Measurements from ENCODE around the gene WEE2.
"Not testable (repeated sequence)": the region's sequence is repeated elsewhere in the genome, so short reads cannot be mapped to it uniquely, and the experiment has no call there.

WEE2 gene

GRCh38 chr7:141688043-141688442 is 20.1 kb upstream of the WEE2 start:
- Histone ChIP-seq H3K4me2 (no peak overlapping the region), H3K4me3 (no peak overlapping the region), H3K4me1 (peaks cover 9% of the 10 kb centered on the region), H3K9me3 (no peaks in the 10 kb centered on the region), H3K36me3 (peaks cover 23% of the 10 kb centered on the region), H3K9ac (no peak overlapping the region), H3K27ac (no peak overlapping the region), H3K27me3 (no peaks in the 10 kb centered on the region), H4K20me1 (peaks cover 14% of the 10 kb centered on the region)
- no peak for TF ChIP-seq Cebpa-rat (IDR thresholded peaks at IDR 0.05)

GRCh38 chr7:141689072-141689825 is 18.9 kb upstream of the WEE2 start:
- Histone ChIP-seq H3K36me3 (peaks cover 16% of the 10 kb centered on the region), H4K20me1 (peaks cover 19% of the 10 kb centered on the region)
- H3K9me3 ChIP-seq, H3K27me3 ChIP-seq, H3K4me2 ChIP-seq, H3K9ac ChIP-seq, H3K4me3 ChIP-seq, H3K27ac ChIP-seq, H3K4me1 ChIP-seq: not testable (repeated sequence)

- TF ChIP-seq Cebpa-rat (IDR thresholded peaks at IDR 0.05), result no peak
- Histone ChIP-seq H3K36me3 (peaks cover 1% of the 10 kb centered on the region; the same call in 1 of the 2 replicates), H3K4me3 (no peak overlapping the region), H3K9me3 (no peaks in the 10 kb centered on the region), H3K4me2 (no peak overlapping the region), H3K27me3 (no peaks in the 10 kb centered on the region), H3K27ac (no peak overlapping the region), H4K20me1 (peaks cover 34% of the 10 kb centered on the region), H3K4me1 (peaks cover 16% of the 10 kb centered on the region), H3K9ac (no peak overlapping the region)
Observed at GRCh38 chr7:141691540-141691939, 16.6 kb upstream of the WEE2 start.

GRCh38 chr7:141691961-141692360 is 16.2 kb upstream of the WEE2 start:
- no peaks in the 10 kb centered on the region for H3K36me3 ChIP-seq
- H3K4me1 ChIP-seq, result peaks cover 14% of the 10 kb centered on the region
- no peak overlapping the region for H3K4me2 ChIP-seq
- no peaks in the 10 kb centered on the region for H3K27me3 ChIP-seq
- H3K9me3 ChIP-seq, result no peaks in the 10 kb centered on the region
- peaks cover 36% of the 10 kb centered on the region for H4K20me1 ChIP-seq
- H3K9ac ChIP-seq, result no peak overlapping the region
- no peak overlapping the region for H3K4me3 ChIP-seq
- no peak for TF ChIP-seq Cebpa-rat (IDR thresholded peaks at IDR 0.05)
- no peak overlapping the region for H3K27ac ChIP-seq

- no peak overlapping the region for H3K4me3 ChIP-seq
- peaks cover 47% of the 10 kb centered on the region for H4K20me1 ChIP-seq
- no peak for TF ChIP-seq Cebpa-rat (IDR thresholded peaks at IDR 0.05)
Observed at GRCh38 chr7:141693082-141693481, 15.1 kb upstream of the WEE2 start.

GRCh38 chr7:141695803-141696289 is 12.3 kb upstream of the WEE2 start:
- Histone ChIP-seq H4K20me1 (peaks cover 74% of the 10 kb centered on the region), H3K9me3 (no peaks in the 10 kb centered on the region), H3K27me3 (no peaks in the 10 kb centered on the region), H3K36me3 (no peaks in the 10 kb centered on the region), H3K4me1 (peaks cover 50% of the 10 kb centered on the region), H3K4me2 (peak overlapping the region; percentile 27; the same call in 1 of the 2 replicates), H3K9ac (no peak overlapping the region), H3K4me3 (no peak overlapping the region), H3K27ac (no peak overlapping the region)
- TF ChIP-seq Cebpa-rat (IDR thresholded peaks at IDR 0.05), result no peak

More at GRCh38 chr7:141693082-141693481, 15.1 kb upstream of the WEE2 start:
- Histone ChIP-seq H3K9ac (no peak overlapping the region), H3K36me3 (no peaks in the 10 kb centered on the region), H3K9me3 (no peaks in the 10 kb centered on the region), H3K27me3 (no peaks in the 10 kb centered on the region), H3K4me2 (no peak overlapping the region), H3K4me1 (peaks cover 23% of the 10 kb centered on the region), H3K27ac (no peak overlapping the region)

GRCh38 chr7:141696348-141696747 is 11.8 kb upstream of the WEE2 start:
- Histone ChIP-seq H3K9ac (no peak overlapping the region), H3K27me3 (no peaks in the 10 kb centered on the region), H4K20me1 (peaks cover 71% of the 10 kb centered on the region), H3K27ac (no peak overlapping the region), H3K9me3 (no peaks in the 10 kb centered on the region), H3K4me3 (no peak overlapping the region), H3K4me2 (peak overlapping the region; percentile 27; the same call in 1 of the 2 replicates), H3K4me1 (peaks cover 53% of the 10 kb centered on the region), H3K36me3 (no peaks in the 10 kb centered on the region)
- no peak for TF ChIP-seq Cebpa-rat (IDR thresholded peaks at IDR 0.05)

GRCh38 chr7:141697211-141697871 is 10.8 kb upstream of the WEE2 start:
- Histone ChIP-seq H3K4me1 (peaks cover 55% of the 10 kb centered on the region), H3K9ac (no peak overlapping the region), H4K20me1 (peaks cover 66% of the 10 kb centered on the region), H3K27me3 (no peaks in the 10 kb centered on the region), H3K4me3 (no peak overlapping the region), H3K4me2 (peak overlapping the region; percentile 10), H3K27ac (no peak overlapping the region), H3K9me3 (no peaks in the 10 kb centered on the region), H3K36me3 (no peaks in the 10 kb centered on the region)
- no peak for TF ChIP-seq Cebpa-rat (IDR thresholded peaks at IDR 0.05)

GRCh38 chr7:141698247-141699015 is 9.7 kb upstream of the WEE2 start:
- Histone ChIP-seq H3K36me3 (no peaks in the 10 kb centered on the region), H3K9ac (no peak overlapping the region), H3K9me3 (no peaks in the 10 kb centered on the region), H3K4me2 (peak overlapping the region; percentile 91), H3K4me3 (no peak overlapping the region), H3K27ac (no peak overlapping the region), H4K20me1 (peaks cover 59% of the 10 kb centered on the region), H3K27me3 (0 out of 2 replicates have a peak, but pooled peaks cover 7% of the 10 kb centered on the region), H3K4me1 (peaks cover 62% of the 10 kb centered on the region)
- TF ChIP-seq Cebpa-rat (IDR thresholded peaks at IDR 0.05), result no peak
